Liver (tissue), 9 donors: ENCODE measurements around the gene ZNF491. TPM values are rescaled to one million over a fixed set of nuclear protein-coding genes. Genes with fewer than 3 reads are reported as not detected.

Experiments
- DNase-seq: peaks from one replicate; pipeline ENCODE4 v3.0.0-alpha.2; 2017; ENCODE audit warnings: low spot score
- H3K27ac ChIP-seq, 2 donors: one replicate each; pipeline ENCODE4 v1.7.0; 2013; ENCODE audit warnings: inconsistent platforms in 2 of 2, low read length in 2 of 2, control low read depth in 1 of 2, low read depth in 1 of 2, mild to moderate bottlenecking in 1 of 2
- H3K27me3 ChIP-seq, 4 donors: one replicate each; pipeline versions ENCODE4 v1.6.1 to v1.7.0; 2013; ENCODE audit warnings: low read length in 3 of 4, inconsistent platforms in 1 of 4, mild to moderate bottlenecking in 1 of 4, moderate library complexity in 1 of 4; ENCODE audit not compliant: control insufficient read depth in 4 of 4, insufficient read depth in 4 of 4
- H3K36me3 ChIP-seq, 4 donors: one replicate each; pipeline versions ENCODE4 v1.6.1 to v1.7.0; 2013; ENCODE audit warnings: low read length in 3 of 4, mild to moderate bottlenecking in 3 of 4, low read depth in 1 of 4, moderate library complexity in 1 of 4; ENCODE audit not compliant: control insufficient read depth in 4 of 4, insufficient read depth in 3 of 4
- H3K4me1 ChIP-seq, 4 donors: one replicate each; pipeline versions ENCODE4 v1.6.1 to v1.7.0; 2013; ENCODE audit warnings: low read length in 3 of 4, mild to moderate bottlenecking in 3 of 4, moderate library complexity in 1 of 4; ENCODE audit not compliant: control insufficient read depth in 4 of 4, insufficient read depth in 4 of 4
- H3K4me3 ChIP-seq, 3 donors: one replicate each; pipeline versions ENCODE4 v1.6.1 to v1.7.0; 2013; ENCODE audit warnings: low read length in 3 of 3, control low read depth in 1 of 3, low read depth in 1 of 3, mild to moderate bottlenecking in 1 of 3
- H3K9ac ChIP-seq, 2 donors: one replicate each; pipeline ENCODE4 v1.7.0; 2013; ENCODE audit warnings: low read length in 2 of 2, mild to moderate bottlenecking in 2 of 2, moderate library complexity in 2 of 2, control low read depth in 1 of 2, low read depth in 1 of 2
- H3K9me3 ChIP-seq, 4 donors: one replicate each; pipeline versions ENCODE4 v1.6.1 to v1.7.0; 2013; ENCODE audit warnings: low read length in 3 of 4; ENCODE audit not compliant: control insufficient read depth in 4 of 4
- FOXA1 ChIP-seq: IDR thresholded peaks from 2 replicates; pipeline ENCODE4 v1.6.1; 2016; ENCODE audit warnings: antibody characterized with exemption
- FOXA2 ChIP-seq: IDR thresholded peaks from 2 replicates; pipeline ENCODE4 v1.6.1; 2016; ENCODE audit warnings: antibody characterized with exemption
- GABPA ChIP-seq, 2 donors: IDR thresholded peaks in 1 of 2; conservative IDR thresholded peaks in 1 of 2; 2 replicates each; pipeline ENCODE4 v1.6.1; 2016; ENCODE audit warnings: antibody characterized with exemption in 2 of 2, mild to moderate bottlenecking in 1 of 2, moderate library complexity in 1 of 2
- HNF4A ChIP-seq, 2 donors: conservative IDR thresholded peaks; 2 replicates each; pipeline ENCODE4 v1.6.1; 2016; ENCODE audit warnings: antibody characterized with exemption in 2 of 2, mild to moderate bottlenecking in 2 of 2
- RXRA ChIP-seq, 2 donors: IDR thresholded peaks; 2 replicates each; pipeline ENCODE4 v1.6.1; 2017 to 2018; ENCODE audit warnings: antibody characterized with exemption in 2 of 2, mild to moderate bottlenecking in 1 of 2
- SP1 ChIP-seq: IDR thresholded peaks from 2 replicates; pipeline ENCODE4 v1.6.1; 2018; ENCODE audit warnings: antibody characterized with exemption, mild to moderate bottlenecking
- WGBS: extraction: QIAGEN DNeasy Blood & Tissue Kit; methylation state at CpG from one replicate; pipeline ENCODE4 v1.1.7; 2013; 5-methylcytosine and 5-hydroxymethylcytosine counted together
- polyA plus RNA-seq, 2 donors: library from polyadenylated mRNA; stranded (reverse) in 1 of 2; unstranded in 1 of 2; fragments of 200-250 nt in 1 of 2; fragments of >200 nt in 1 of 2; fragmentation: Nextera tagmentation in 1 of 2; extraction: Ambion mirVana in 1 of 2; gene quantifications; one replicate each; pipeline versions ENCODE4 v1.2.1 to v1.2.3, GENCODE V29; 2013 to 2015
- total RNA-seq, 2 donors: library from RNA; depleted of rRNA; stranded (reverse); fragments of >200 nt; gene quantifications; one replicate each; pipeline ENCODE4 v1.2.3, GENCODE V29; 2014
- TF ChIP-seq, protein P1 (sequence below): IDR thresholded peaks from 2 replicates; pipeline ENCODE4 v1.6.1; 2016; ENCODE audit warnings: antibody characterized with exemption
- TF ChIP-seq, protein P2 (sequence below): fragments of 150-350 bp; IDR thresholded peaks from 2 replicates; pipeline ENCODE4 v1.5.1; 2017; ENCODE audit warnings: improper control_type of control experiment, low read depth, low read length; ENCODE audit not compliant: missing input control
- TF ChIP-seq, protein P3 (sequence below): IDR thresholded peaks from 2 replicates; pipeline ENCODE4 v1.6.1; 2016; ENCODE audit warnings: antibody characterized with exemption, mild to moderate bottlenecking
- donor health status: healthy.
- donor health status: healthy.
- donor health status: healthy.
- donor health status: healthy.
- donor health status: healthy.

ZNF491 gene
- total and polyA plus RNA-seq, 4 donors: 0.24 to 1.8 (median 0.75) TPM

DNA sequence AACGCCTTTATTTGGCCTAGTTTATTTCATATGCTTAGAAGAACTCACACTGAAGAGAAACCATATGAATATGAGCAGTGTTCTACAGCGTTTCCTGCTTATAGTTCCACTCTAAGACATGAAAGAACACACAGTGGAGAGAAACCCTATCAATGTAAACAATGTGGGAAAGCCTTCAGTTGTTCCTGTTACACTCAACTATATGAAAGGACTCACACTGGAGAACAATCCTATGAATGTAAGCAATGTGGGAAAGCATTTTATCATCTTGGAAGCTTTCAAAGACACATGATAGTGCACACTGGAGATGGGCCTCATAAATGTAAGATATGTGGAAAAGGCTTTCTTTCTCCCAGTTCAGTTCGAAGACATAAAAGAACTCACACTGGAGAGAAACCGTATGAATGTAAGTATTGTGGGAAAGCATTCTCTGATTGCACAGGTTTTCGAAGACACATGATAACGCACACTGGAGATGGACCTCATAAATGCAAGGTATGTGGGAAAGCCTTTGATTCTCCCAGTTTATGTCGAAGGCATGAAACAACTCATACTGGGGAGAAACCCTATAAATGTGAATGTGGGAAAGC lies 17.8 kb upstream of the ZNF491 start (continued):
- no peak for TF ChIP-seq SP1
- no peak for TF ChIP-seq RXRA (IDR thresholded peaks at IDR 0.05)
- TF ChIP-seq GABPA (IDR thresholded peaks at IDR 0.05 in 1 of 2, conservative IDR thresholded peaks at IDR 0.05 in 1 of 2): no peak

DNA sequence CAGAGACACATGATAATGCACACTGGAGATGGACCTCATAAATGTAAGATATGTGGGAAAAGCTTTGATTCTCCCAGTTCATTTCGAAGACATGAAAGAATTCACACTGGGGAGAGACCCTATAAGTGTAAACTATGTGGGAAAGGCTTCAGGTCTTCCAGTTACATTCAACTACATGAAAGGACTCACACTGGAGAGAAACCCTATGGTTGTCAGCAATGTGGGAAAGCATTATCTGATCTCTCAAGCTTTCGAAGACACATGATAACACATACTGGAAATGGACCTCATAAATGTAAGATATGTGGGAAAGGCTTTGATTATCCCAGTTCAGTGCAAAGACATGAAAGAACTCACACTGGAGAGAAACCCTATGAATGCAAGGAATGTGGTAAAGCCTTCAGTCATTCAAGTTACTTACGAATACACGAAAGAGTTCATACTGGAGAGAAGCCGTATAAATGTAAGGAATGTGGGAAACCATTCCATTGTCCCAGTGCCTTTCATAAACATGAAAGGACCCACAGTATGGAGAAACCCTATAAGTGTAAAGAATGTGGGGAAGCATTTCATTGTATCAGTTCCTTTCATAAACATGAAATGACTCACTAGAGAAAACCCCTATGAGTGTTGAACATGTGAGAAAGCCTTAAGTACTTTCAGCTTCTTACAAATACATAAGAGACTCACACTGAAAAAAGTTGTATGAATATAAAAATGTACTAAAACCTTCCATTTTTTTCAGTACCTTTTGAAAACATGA lies 16.8 kb upstream of the ZNF491 start:
- Histone ChIP-seq H3K9ac (no peak overlapping the region), H3K36me3 (peaks cover 15 to 56% (median 50%) of the 10 kb centered on the region in 4 donors), H3K27me3 (no peaks in the 10 kb centered on the region), H3K4me1 (no peaks in the 10 kb centered on the region), H3K9me3 (peaks cover 52 to 79% (median 61%) of the 10 kb centered on the region in 4 donors), H3K27ac (no peak overlapping the region), H3K4me3 (peak overlapping the region in 2 of 3 donors; percentile 60 to 73)
- 100% methylated on average over 5 of the region's 5 CpGs for WGBS
- DNase-seq: no peak
- TF ChIP-seq HNF4A (conservative IDR thresholded peaks at IDR 0.05): no peak
- TF ChIP-seq, protein P1, sequence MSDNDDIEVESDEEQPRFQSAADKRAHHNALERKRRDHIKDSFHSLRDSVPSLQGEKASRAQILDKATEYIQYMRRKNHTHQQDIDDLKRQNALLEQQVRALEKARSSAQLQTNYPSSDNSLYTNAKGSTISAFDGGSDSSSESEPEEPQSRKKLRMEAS: no peak
- no peak for TF ChIP-seq FOXA1
- TF ChIP-seq, protein P2, sequence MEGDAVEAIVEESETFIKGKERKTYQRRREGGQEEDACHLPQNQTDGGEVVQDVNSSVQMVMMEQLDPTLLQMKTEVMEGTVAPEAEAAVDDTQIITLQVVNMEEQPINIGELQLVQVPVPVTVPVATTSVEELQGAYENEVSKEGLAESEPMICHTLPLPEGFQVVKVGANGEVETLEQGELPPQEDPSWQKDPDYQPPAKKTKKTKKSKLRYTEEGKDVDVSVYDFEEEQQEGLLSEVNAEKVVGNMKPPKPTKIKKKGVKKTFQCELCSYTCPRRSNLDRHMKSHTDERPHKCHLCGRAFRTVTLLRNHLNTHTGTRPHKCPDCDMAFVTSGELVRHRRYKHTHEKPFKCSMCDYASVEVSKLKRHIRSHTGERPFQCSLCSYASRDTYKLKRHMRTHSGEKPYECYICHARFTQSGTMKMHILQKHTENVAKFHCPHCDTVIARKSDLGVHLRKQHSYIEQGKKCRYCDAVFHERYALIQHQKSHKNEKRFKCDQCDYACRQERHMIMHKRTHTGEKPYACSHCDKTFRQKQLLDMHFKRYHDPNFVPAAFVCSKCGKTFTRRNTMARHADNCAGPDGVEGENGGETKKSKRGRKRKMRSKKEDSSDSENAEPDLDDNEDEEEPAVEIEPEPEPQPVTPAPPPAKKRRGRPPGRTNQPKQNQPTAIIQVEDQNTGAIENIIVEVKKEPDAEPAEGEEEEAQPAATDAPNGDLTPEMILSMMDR: no peak

DNA sequence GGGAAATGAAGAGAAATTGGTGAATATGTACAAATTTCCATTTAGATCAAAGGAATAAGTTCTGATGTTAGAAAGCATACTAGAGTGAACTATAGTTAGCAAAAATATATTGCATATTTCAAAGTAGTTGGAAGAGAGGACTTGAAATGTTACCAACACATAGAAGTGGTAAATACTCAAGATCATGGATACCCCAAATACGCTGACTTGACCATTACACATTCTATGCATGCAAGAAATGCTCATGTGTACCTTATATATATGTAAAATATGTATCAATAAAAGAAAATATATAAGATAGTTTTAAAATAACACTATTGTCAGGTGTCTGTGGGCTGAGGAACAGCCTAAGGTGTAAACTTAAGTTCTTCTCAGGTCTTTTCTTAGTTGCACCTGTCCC lies 14.6 kb upstream of the ZNF491 start:
- no peaks in the 10 kb centered on the region for H3K27me3 ChIP-seq
- H3K9me3 ChIP-seq: peaks cover 53 to 77% (median 59%) of the 10 kb centered on the region in 4 donors
- peaks cover 13 to 38% (median 31%) of the 10 kb centered on the region in 4 donors for H3K36me3 ChIP-seq
- H3K27ac ChIP-seq: no peak overlapping the region
- H3K9ac ChIP-seq: no peak overlapping the region
- no peak for DNase-seq
- 100% methylated on average over 1 of the region's 1 CpG for WGBS
- H3K4me1 ChIP-seq: no peaks in the 10 kb centered on the region
- TF ChIP-seq, protein P1: no peak
- H3K4me3 ChIP-seq: peak overlapping the region in 2 of 3 donors; percentile 47 to 71

DNA sequence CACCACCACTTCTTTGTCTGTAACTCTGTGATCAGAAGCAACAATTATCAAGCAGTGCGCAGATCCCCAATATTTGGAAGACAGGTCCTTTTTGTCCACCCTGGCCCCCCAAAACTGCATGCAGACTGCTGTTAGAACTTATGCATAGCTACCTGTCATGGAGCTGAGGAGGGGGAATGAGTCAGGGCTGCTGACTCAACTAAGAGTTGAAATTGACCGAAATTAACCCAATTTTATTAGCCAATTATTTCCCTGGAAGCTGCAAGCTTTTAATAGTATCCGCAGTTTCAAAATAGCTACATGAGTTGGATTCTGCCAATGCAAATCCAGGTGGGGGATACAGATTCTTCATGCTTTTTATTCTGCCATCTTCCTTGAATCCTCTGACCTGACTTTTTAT lies 14.0 kb upstream of the ZNF491 start:
- Histone ChIP-seq H3K9me3 (peaks cover 49 to 72% (median 59%) of the 10 kb centered on the region in 4 donors), H3K27me3 (no peaks in the 10 kb centered on the region), H3K27ac (no peak overlapping the region), H3K4me3 (peak overlapping the region in 2 of 3 donors; percentile 47 to 71), H3K36me3 (peaks cover 13 to 32% (median 26%) of the 10 kb centered on the region in 4 donors), H3K9ac (no peak overlapping the region), H3K4me1 (no peaks in the 10 kb centered on the region)
- TF ChIP-seq, protein P3, sequence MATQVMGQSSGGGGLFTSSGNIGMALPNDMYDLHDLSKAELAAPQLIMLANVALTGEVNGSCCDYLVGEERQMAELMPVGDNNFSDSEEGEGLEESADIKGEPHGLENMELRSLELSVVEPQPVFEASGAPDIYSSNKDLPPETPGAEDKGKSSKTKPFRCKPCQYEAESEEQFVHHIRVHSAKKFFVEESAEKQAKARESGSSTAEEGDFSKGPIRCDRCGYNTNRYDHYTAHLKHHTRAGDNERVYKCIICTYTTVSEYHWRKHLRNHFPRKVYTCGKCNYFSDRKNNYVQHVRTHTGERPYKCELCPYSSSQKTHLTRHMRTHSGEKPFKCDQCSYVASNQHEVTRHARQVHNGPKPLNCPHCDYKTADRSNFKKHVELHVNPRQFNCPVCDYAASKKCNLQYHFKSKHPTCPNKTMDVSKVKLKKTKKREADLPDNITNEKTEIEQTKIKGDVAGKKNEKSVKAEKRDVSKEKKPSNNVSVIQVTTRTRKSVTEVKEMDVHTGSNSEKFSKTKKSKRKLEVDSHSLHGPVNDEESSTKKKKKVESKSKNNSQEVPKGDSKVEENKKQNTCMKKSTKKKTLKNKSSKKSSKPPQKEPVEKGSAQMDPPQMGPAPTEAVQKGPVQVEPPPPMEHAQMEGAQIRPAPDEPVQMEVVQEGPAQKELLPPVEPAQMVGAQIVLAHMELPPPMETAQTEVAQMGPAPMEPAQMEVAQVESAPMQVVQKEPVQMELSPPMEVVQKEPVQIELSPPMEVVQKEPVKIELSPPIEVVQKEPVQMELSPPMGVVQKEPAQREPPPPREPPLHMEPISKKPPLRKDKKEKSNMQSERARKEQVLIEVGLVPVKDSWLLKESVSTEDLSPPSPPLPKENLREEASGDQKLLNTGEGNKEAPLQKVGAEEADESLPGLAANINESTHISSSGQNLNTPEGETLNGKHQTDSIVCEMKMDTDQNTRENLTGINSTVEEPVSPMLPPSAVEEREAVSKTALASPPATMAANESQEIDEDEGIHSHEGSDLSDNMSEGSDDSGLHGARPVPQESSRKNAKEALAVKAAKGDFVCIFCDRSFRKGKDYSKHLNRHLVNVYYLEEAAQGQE: no peak
- TF ChIP-seq SP1: no peak
- no peak for TF ChIP-seq FOXA2
- DNase-seq: no peak
- 98% methylated on average over 3 of the region's 3 CpGs for WGBS
